ENCODE measurements around the gene MINDY4. TPM values are rescaled to one million over a fixed set of nuclear protein-coding genes. Genes with fewer than 3 reads are reported as not detected.

Gene MINDY4
- total RNA-seq (2022; extraction: Qiagen RNA extraction; ENCODE audit: low read depth): 2.8 to 3.3 TPM (median 3.0 TPM) in 5 replicates

DNA sequence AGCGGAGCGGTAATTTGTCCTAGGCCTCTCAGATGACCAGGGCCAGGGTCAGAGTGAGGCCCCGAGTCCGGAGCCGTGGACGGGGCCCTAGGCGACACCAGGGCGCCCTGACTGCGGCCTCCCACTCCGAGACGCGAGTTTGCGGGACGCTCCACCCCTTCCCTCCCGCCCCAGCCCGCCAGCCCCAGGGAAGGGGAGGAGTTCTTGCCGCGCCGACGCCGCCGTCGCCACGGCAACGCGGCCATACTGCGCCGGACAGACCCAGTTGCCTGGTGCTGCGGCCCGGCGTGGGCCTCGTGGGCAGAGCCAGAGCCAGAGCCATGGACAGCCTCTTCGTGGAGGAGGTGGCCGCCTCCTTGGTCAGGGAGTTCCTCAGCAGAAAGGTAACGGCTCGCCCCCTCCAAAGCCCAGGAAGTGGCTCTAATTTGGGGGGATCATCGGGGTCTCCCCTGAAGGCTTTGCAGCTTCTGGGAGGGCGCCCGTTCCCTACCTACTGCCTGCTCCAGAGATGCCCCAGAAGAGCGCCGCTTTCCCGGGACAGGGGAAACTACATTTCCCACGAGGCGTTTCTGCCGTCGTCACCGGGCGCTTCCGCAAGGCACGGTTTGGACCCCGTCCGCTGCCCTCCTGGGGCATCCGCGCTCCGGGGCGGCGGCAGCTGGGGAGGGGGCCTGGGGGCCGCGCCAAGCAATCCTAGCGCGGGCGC lies at the start of gene MINDY4:
Gene MINDY4, plus strand, starts transcription at position 244 of the 706 bp plus-strand sequence. Its CDS starts 77 bp downstream, at position 321.

DNA sequence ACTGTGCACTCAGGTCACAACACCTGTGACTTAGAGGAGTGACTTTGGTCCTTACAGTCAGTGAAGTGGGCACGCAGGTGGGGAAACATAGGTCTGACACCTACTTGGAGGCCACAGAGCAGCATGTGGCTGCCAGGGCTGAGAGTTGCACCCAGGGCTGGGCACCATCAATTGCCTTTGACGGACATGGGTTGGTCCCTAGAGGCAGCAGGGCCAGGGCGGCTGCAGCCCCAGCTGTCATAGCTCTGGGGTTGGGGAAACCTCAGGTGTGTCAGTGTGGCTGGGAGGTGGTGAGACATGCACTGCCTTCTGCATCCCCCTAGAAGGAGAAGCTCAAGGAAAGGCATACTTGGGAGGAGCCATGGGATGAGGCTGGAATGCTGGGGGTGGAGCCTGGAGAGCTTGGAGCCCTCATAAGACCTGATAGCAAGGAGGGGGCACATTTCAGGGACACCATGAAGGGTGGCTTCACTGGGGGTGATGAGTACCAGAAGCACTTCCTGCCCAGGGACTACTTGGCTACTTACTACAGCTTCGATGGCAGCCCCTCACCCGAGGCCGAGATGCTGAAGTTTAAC lies 19.4 kb upstream of the MINDY4 start, which contains the start of gene INMT:
Gene INMT, plus strand, starts transcription at position 440 of the 578 bp plus-strand sequence. Its CDS starts 16 bp downstream, at position 456.

DNA sequence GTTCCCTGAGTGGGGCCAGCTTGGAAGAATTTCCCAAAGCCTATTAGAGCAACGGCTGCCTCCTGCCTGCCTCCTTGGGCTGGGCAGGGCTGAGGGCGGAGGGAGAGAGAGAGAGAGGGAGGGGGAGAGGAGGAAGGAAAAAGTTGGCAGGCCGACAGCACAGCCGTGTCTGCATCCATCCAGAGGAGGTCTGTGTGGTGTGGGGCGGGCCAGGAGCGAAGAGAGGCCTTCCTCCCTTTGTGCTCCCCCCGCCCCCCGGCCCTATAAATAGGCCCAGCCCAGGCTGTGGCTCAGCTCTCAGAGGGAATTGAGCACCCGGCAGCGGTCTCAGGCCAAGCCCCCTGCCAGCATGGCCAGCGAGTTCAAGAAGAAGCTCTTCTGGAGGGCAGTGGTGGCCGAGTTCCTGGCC lies 140.3 kb downstream of the MINDY4 start, which contains the start of gene AQP1:
Gene AQP1, plus strand, starts transcription at position 293 of the 409 bp plus-strand sequence. Its CDS starts 57 bp downstream, at position 350.

Other genes starting within 250 kb of the MINDY4 start
- 137 to 186 TPM (median 164 TPM) in 5 replicates for gene GARS1, start 176.5 kb upstream of the MINDY4 start, total RNA-seq (2022; extraction: Qiagen RNA extraction; ENCODE audit: low read depth)
- gene CRHR2, start 89.0 kb upstream of the MINDY4 start, total RNA-seq (2022; extraction: Qiagen RNA extraction; ENCODE audit: low read depth): 0.05 TPM in 1 of 5 replicates, not detected in the others
- gene INMT, start 19.3 kb upstream of the MINDY4 start, total RNA-seq (2022; extraction: Qiagen RNA extraction; ENCODE audit: low read depth): not detected in 5 replicates
- gene AQP1, start 140.4 kb downstream of the MINDY4 start, total RNA-seq (2022; extraction: Qiagen RNA extraction; ENCODE audit: low read depth): 0.32 to 0.58 TPM (median 0.37 TPM) in 5 replicates
- gene GHRHR, start 192.5 kb downstream of the MINDY4 start, total RNA-seq (2022; extraction: Qiagen RNA extraction; ENCODE audit: low read depth): 0.29 TPM in 1 of 5 replicates, not detected in the others

All from A549 treated with RU486 at 1 μM for 4 hours (cell line).